Measurements from ENCODE around the gene SH3PXD2A. TPM values are rescaled to one million over a fixed set of nuclear protein-coding genes. Genes with fewer than 3 reads are reported as not detected.

Gene SH3PXD2A
- total and polyA plus RNA-seq, 2 of the 4 experiments (the other 2 are of a cell fraction), result 6.3 to 23.0 TPM

DNA sequence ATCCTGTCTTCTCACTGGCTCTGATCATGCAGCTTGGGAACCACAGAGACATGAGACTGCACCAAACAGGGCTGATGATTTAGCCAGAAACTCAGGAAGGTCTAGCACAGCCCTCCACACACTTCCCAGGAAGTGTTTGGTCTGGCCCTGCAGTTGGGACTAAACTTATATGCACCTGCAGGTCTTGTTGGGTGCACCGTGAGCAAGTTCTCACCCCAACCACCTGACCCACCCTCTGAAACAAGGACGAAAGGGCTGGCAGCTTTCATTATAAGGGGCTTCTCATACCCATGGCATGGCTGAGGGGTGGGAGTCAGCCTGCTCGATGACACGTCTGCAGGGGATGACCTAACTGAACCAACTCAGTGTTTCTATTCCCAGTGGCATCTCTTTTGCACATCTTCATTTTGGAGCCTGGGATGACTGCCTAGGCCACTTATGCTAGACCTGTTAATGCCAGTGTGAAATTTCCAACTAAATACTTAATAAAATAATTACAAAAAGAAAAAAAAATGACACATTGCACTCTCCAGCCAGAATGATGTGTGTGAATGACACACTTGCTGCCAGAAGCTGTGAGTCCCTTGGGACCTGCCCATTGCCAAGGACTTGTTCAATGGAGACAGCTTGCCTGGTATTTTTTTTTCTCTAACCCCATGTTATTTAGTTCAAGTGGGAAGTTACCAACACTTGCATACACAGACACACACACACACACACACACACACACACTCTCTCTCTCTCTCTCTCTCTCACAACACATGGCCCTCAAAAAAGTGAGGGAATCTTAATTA, 259.2 kb downstream of the SH3PXD2A start:
- CTCF ChIA-PET, result no interaction called here
- Histone ChIP-seq H4K8ac (ENCODE audit: low read depth in 2 of 2, low read length in 2 of 2) (no peak overlapping the region), H2BK20ac (ENCODE audit: low read depth, low read length) (no peak overlapping the region), H2AK9ac (replicated peaks; ENCODE audit: low read depth, low read length, poor library complexity) (peak overlapping the region; percentile 84), H3K4me2 (ENCODE audit: low read depth, low read length) (no peak overlapping the region), H3K79me1 (ENCODE audit: low read depth in 1 of 2, low read length in 2 of 2) (peaks cover 0 to 20% of the 10 kb centered on the region in 2 experiments; a peak in 1 of 4 replicates), H3K36me3 (ENCODE audit: control insufficient read depth, insufficient read depth, low read length) (peaks cover 4% of the 10 kb centered on the region; the same call in 1 of the 2 replicates), H4K5ac (ENCODE audit: low read depth, low read length) (no peak overlapping the region), H2BK120ac (ENCODE audit: low read depth, low read length) (no peak overlapping the region), H3K23ac (ENCODE audit: low read depth, low read length) (no peak overlapping the region), H3K27ac (ENCODE audit: insufficient read depth, low read length) (no peak overlapping the region), H3K9ac (ENCODE audit: low read depth, low read length) (no peak overlapping the region), H3K4me3 (ENCODE audit: insufficient read depth, low read depth, low read length) (no peak overlapping the region), H2AFZ (replicated peaks; ENCODE audit: low read length, poor library complexity) (no peak overlapping the region), H2BK5ac (ENCODE audit: low read depth, low read length, poor library complexity, severe bottlenecking) (no peak overlapping the region), H4K91ac (ENCODE audit: insufficient read depth, low read depth, low read length) (no peak overlapping the region), H3K4me1 (ENCODE audit: control insufficient read depth, insufficient read depth, low read length) (no peaks in the 10 kb centered on the region; the same call in 1 of the 2 replicates), H3K56ac (ENCODE audit: extremely low read depth, insufficient read depth, low read length) (no peak overlapping the region), H2BK15ac (ENCODE audit: low read depth, low read length) (no peak overlapping the region), H3K18ac (ENCODE audit: low read depth, low read length) (no peak overlapping the region), H3K9me3 (ENCODE audit: control insufficient read depth, insufficient read depth, low read length) (no peaks in the 10 kb centered on the region), H3K4ac (ENCODE audit: low read depth, low read length) (no peak overlapping the region), H3K14ac (replicated peaks; ENCODE audit: low read depth, low read length) (no peak overlapping the region), H3K27me3 (ENCODE audit: control insufficient read depth, insufficient read depth, low read length) (no peaks in the 10 kb centered on the region; the same call in 1 of the 2 replicates), H2AK5ac (ENCODE audit: low read depth, low read length) (no peak overlapping the region), H3K9me1 (ENCODE audit: insufficient read depth, low read length) (peaks cover 3% of the 10 kb centered on the region; the same call in 1 of the 2 replicates), H4K20me1 (ENCODE audit: insufficient read depth, low read length) (peaks cover 24% of the 10 kb centered on the region)
- dilution Hi-C loops (cut with HindIII; ENCODE audit: low sequenced_read_pairs, unreplicated experiment), result no loop called here
- DNase-seq (no peak), ATAC-seq (ENCODE audit: low read depth) (no peak)
- no TSS peak for BruUV-seq (replicated peaks)
- POLR2A ChIA-PET (ENCODE audit: unreplicated experiment), result no interaction called here
- in situ Hi-C loops (cut with MboI; ENCODE audit: low sequenced_read_pairs), result loop anchor here (10.0 kb wide), 1 partner anchor 259 kb away; the partner anchor contains the start of gene SH3PXD2A
- intact Hi-C loops (cut with micrococcal nuclease), result loop anchor here (5.0 kb wide), 1 partner anchor 261 kb away; the partner anchor contains the start of gene SH3PXD2A
- WGBS, 2 experiments (ENCODE audit: extremely low coverage in 2 of 2, insufficient read length in 1 of 2), result 80% methylated on average over 1 of the region's 4 CpGs; no CpG with 5 or more reads in 1 of the 2 experiments
- TF ChIP-seq, protein P1, sequence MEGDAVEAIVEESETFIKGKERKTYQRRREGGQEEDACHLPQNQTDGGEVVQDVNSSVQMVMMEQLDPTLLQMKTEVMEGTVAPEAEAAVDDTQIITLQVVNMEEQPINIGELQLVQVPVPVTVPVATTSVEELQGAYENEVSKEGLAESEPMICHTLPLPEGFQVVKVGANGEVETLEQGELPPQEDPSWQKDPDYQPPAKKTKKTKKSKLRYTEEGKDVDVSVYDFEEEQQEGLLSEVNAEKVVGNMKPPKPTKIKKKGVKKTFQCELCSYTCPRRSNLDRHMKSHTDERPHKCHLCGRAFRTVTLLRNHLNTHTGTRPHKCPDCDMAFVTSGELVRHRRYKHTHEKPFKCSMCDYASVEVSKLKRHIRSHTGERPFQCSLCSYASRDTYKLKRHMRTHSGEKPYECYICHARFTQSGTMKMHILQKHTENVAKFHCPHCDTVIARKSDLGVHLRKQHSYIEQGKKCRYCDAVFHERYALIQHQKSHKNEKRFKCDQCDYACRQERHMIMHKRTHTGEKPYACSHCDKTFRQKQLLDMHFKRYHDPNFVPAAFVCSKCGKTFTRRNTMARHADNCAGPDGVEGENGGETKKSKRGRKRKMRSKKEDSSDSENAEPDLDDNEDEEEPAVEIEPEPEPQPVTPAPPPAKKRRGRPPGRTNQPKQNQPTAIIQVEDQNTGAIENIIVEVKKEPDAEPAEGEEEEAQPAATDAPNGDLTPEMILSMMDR (conservative IDR thresholded peaks at IDR 0.05; ENCODE audit: low read depth, low read length), result no peak
- no peak for TF ChIP-seq NFE2L2 (IDR thresholded peaks at IDR 0.05; ENCODE audit: low read depth, low read length)
- TF ChIP-seq RFX5 (IDR thresholded peaks at IDR 0.05; ENCODE audit: low read depth, low read length), result no peak
- no peak for TF ChIP-seq POLR2A (IDR thresholded peaks at IDR 0.05; ENCODE audit: low read depth, low read length)
- no peak for TF ChIP-seq CHD1 (IDR thresholded peaks at IDR 0.05; ENCODE audit: low read depth, low read length)
- TF ChIP-seq, protein P2, sequence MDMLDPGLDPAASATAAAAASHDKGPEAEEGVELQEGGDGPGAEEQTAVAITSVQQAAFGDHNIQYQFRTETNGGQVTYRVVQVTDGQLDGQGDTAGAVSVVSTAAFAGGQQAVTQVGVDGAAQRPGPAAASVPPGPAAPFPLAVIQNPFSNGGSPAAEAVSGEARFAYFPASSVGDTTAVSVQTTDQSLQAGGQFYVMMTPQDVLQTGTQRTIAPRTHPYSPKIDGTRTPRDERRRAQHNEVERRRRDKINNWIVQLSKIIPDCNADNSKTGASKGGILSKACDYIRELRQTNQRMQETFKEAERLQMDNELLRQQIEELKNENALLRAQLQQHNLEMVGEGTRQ (IDR thresholded peaks at IDR 0.05; ENCODE audit: low read depth, low read length), result no peak
- TF ChIP-seq CEBPB (IDR thresholded peaks at IDR 0.05; ENCODE audit: low read depth, low read length), result no peak
- no peak for TF ChIP-seq MXI1 (IDR thresholded peaks at IDR 0.05; ENCODE audit: borderline replicate concordance, low read depth, low read length)
- TF ChIP-seq ELK1 (IDR thresholded peaks at IDR 0.05; ENCODE audit: borderline replicate concordance, low read depth, low read length), result no peak
- no peak for TF ChIP-seq RCOR1 (IDR thresholded peaks at IDR 0.05; ENCODE audit: insufficient replicate concordance, low read length)
- no peak for TF ChIP-seq FOS (IDR thresholded peaks at IDR 0.05; ENCODE audit: low read depth, low read length)
- no peak for TF ChIP-seq RAD21 (IDR thresholded peaks at IDR 0.05; ENCODE audit: low read length)
- TF ChIP-seq BHLHE40 (IDR thresholded peaks at IDR 0.05; ENCODE audit: low read depth, low read length), result no peak
- no peak for TF ChIP-seq MAZ (IDR thresholded peaks at IDR 0.05; ENCODE audit: borderline replicate concordance, low read depth, low read length)
- no peak for TF ChIP-seq SMC3 (IDR thresholded peaks at IDR 0.05; ENCODE audit: low read depth, low read length)
